H1 (cell line): ENCODE results near the gene SLC9A3. TPM values are rescaled to one million over a fixed set of nuclear protein-coding genes. Genes with fewer than 3 reads are reported as not detected.

Experiments used
- CTCF ChIA-PET: fragments of 300-600 bp; sonication (Branson Sonifier 250); formaldehyde crosslinking; loops from one replicate; lab custom pipeline; 2021; ENCODE audit not compliant: partially characterized antibody; lab: Charles Lee
- POLR2A ChIA-PET: fragments of 300-600 bp; sonication (Branson Sonifier 250); formaldehyde crosslinking; loops from one replicate; lab custom pipeline; 2021; ENCODE audit warnings: inconsistent platforms; ENCODE audit not compliant: partially characterized antibody; lab: Charles Lee
- DNase-seq, 2 experiments: peaks; one replicate each; pipeline versions ENCODE4 v3.0.0 to v3.0.0-alpha.2; 2010 to 2022; ENCODE audit warnings: low spot score in 2 of 2, low read depth in 1 of 2, mixed read lengths in 1 of 2
- FAIRE-seq: peaks from 2 replicates; lab custom pipeline; 2011; peaks lifted over from hg19 to GRCh38; lab: Jason Lieb, UNC
- H2AFZ ChIP-seq: 2 replicates; pipeline ENCODE4 v1.8.1; 2012; ENCODE audit warnings: low read length, inconsistent platforms
- H2AK5ac ChIP-seq: 2 replicates; pipeline ENCODE4 v1.6.1; 2013; ENCODE audit warnings: low read depth, low read length
- H2BK120ac ChIP-seq: replicated peaks from 2 replicates; pipeline ENCODE3; 2013; ENCODE audit warnings: low read depth, low read length, inconsistent platforms
- H2BK12ac ChIP-seq: 2 replicates; pipeline ENCODE4 v1.6.1; 2013; ENCODE audit warnings: low read depth, low read length
- H2BK15ac ChIP-seq: 2 replicates; pipeline ENCODE4 v1.6.1; 2013; ENCODE audit warnings: low read length
- H2BK20ac ChIP-seq: 2 replicates; pipeline ENCODE4 v1.6.1; 2013; ENCODE audit warnings: low read length
- H2BK5ac ChIP-seq: 2 replicates; pipeline ENCODE4 v1.6.1; 2013; ENCODE audit warnings: low read depth, low read length
- H3K14ac ChIP-seq: 2 replicates; pipeline ENCODE4 v1.6.1; 2013; ENCODE audit warnings: inconsistent platforms; ENCODE audit not compliant: insufficient read length
- H3K18ac ChIP-seq: 2 replicates; pipeline ENCODE4 v1.6.1; 2013; ENCODE audit warnings: low read length; ENCODE audit errors: extremely low read depth
- H3K23ac ChIP-seq: 2 replicates; pipeline ENCODE4 v1.6.1; 2013; ENCODE audit warnings: inconsistent platforms; ENCODE audit not compliant: insufficient read length
- H3K23me2 ChIP-seq: 2 replicates; pipeline ENCODE4 v1.6.1; 2013; ENCODE audit warnings: low read depth, low read length
- H3K27ac ChIP-seq: 2 replicates; pipeline ENCODE4 v1.6.1; 2011; ENCODE audit warnings: low read depth, low read length, inconsistent platforms
- H3K27me3 ChIP-seq, 4 experiments: replicated peaks in 1 of 4; 1 replicate in 1 of 4; 2 replicates in 3 of 4; pipeline versions ENCODE4 v1.6.1 to v1.8.1; 2011 to 2013; ENCODE audit warnings: low read length in 3 of 4, mild to moderate bottlenecking in 3 of 4, inconsistent platforms in 2 of 4, mixed read lengths in 2 of 4, moderate library complexity in 1 of 4; ENCODE audit not compliant: control insufficient read depth in 3 of 4, insufficient read depth in 3 of 4; ENCODE audit errors: extremely low read depth in 1 of 4
- H3K36me3 ChIP-seq, 4 experiments: 2 replicates each; pipeline versions ENCODE4 v1.6.1 to v1.8.1; 2011 to 2013; ENCODE audit warnings: mild to moderate bottlenecking in 4 of 4, low read length in 3 of 4, moderate library complexity in 2 of 4, control low read depth in 1 of 4, inconsistent platforms in 1 of 4; ENCODE audit not compliant: insufficient read depth in 4 of 4, control insufficient read depth in 2 of 4
- H3K4ac ChIP-seq: replicated peaks from 2 replicates; pipeline ENCODE3; 2013; ENCODE audit warnings: low read length, low read depth, mixed read lengths, inconsistent platforms; ENCODE audit not compliant: insufficient read length
- H3K4me1 ChIP-seq, 4 experiments: replicated peaks in 1 of 4; 1 replicate in 1 of 4; 2 replicates in 3 of 4; pipeline versions ENCODE4 v1.6.1 to v1.8.1; 2011 to 2013; ENCODE audit warnings: low read length in 3 of 4, inconsistent platforms in 2 of 4, mixed read lengths in 1 of 4; ENCODE audit not compliant: insufficient read depth in 4 of 4, control insufficient read depth in 3 of 4
- H3K4me2 ChIP-seq, 2 experiments: 2 replicates each; pipeline versions ENCODE4 v1.6.1 to v1.8.1; 2011 to 2013; ENCODE audit warnings: low read depth in 2 of 2, low read length in 2 of 2, control low read depth in 1 of 2, inconsistent platforms in 1 of 2, mild to moderate bottlenecking in 1 of 2; ENCODE audit not compliant: insufficient read depth in 1 of 2
- H3K4me3 ChIP-seq, 4 experiments: fragments of 200-600, 300-600 bp in 1 of 4; sonication (generic), shearing (Covaris generic), sonication (Bioruptor Twin) in 1 of 4; 2 replicates each; pipeline versions ENCODE4 v1.5.1 to v1.8.1; 2011 to 2016; ENCODE audit warnings: low read length in 4 of 4, low read depth in 3 of 4, control low read depth in 2 of 4, inconsistent platforms in 2 of 4, mild to moderate bottlenecking in 2 of 4, mixed read lengths in 1 of 4, moderate library complexity in 1 of 4; ENCODE audit not compliant: insufficient read depth in 2 of 4; ENCODE audit errors: extremely low read depth in 1 of 4
- H3K56ac ChIP-seq: replicated peaks from 2 replicates; pipeline ENCODE3; 2013; ENCODE audit warnings: low read depth, mild to moderate bottlenecking, mixed read lengths, low read length, inconsistent platforms; ENCODE audit not compliant: insufficient read length
- H3K79me1 ChIP-seq: 2 replicates; pipeline ENCODE4 v1.6.1; 2013; ENCODE audit warnings: low read depth, low read length, control low read depth
- H3K79me2 ChIP-seq, 2 experiments: 2 replicates each; pipeline versions ENCODE4 v1.6.1 to v1.8.1; 2012 to 2013; ENCODE audit warnings: low read length in 2 of 2, mild to moderate bottlenecking in 2 of 2, inconsistent platforms in 1 of 2; ENCODE audit not compliant: insufficient read depth in 2 of 2, control insufficient read depth in 1 of 2
- H3K9ac ChIP-seq, 4 experiments: replicated peaks in 1 of 4; 1 replicate in 1 of 4; 2 replicates in 3 of 4; pipeline versions ENCODE4 v1.6.1 to v1.8.1; 2011 to 2013; ENCODE audit warnings: low read depth in 3 of 4, low read length in 3 of 4, control low read depth in 2 of 4, mild to moderate bottlenecking in 2 of 4, moderate library complexity in 2 of 4, inconsistent platforms in 1 of 4; ENCODE audit errors: extremely low read depth in 1 of 4
- H3K9me3 ChIP-seq, 2 experiments: 2 replicates each; pipeline versions ENCODE4 v1.6.1 to v1.8.1; 2012 to 2013; ENCODE audit warnings: mild to moderate bottlenecking in 2 of 2, moderate library complexity in 2 of 2, control low read depth in 1 of 2, inconsistent platforms in 1 of 2, low read depth in 1 of 2, low read length in 1 of 2, mixed read lengths in 1 of 2; ENCODE audit not compliant: insufficient read depth in 2 of 2
- H4K20me1 ChIP-seq, 2 experiments: replicated peaks in 1 of 2; 2 replicates each; pipeline versions ENCODE3 to v1.8.1; 2011 to 2013; ENCODE audit warnings: inconsistent platforms in 2 of 2, low read length in 2 of 2, mild to moderate bottlenecking in 1 of 2; ENCODE audit not compliant: insufficient read depth in 2 of 2, control insufficient read depth in 1 of 2
- H4K5ac ChIP-seq: 2 replicates; pipeline ENCODE4 v1.6.1; 2013; ENCODE audit warnings: low read length, low read depth, mixed read lengths, inconsistent platforms; ENCODE audit not compliant: insufficient read length
- H4K8ac ChIP-seq: 2 replicates; pipeline ENCODE4 v1.8.0; 2013; ENCODE audit warnings: mild to moderate bottlenecking, moderate library complexity, low read length, inconsistent platforms; ENCODE audit not compliant: insufficient read depth; ENCODE audit errors: extremely low read depth
- H4K91ac ChIP-seq: replicated peaks from 2 replicates; pipeline ENCODE3; 2013; ENCODE audit warnings: low read length, mixed read lengths, inconsistent platforms; ENCODE audit not compliant: insufficient read length
- GABPA ChIP-seq: IDR thresholded peaks from 2 replicates; pipeline ENCODE4 v1.6.1; 2011; ENCODE audit warnings: mild to moderate bottlenecking, low read length, moderate library complexity, borderline replicate concordance; ENCODE audit not compliant: insufficient read depth
- GTF2F1 ChIP-seq: IDR thresholded peaks from 2 replicates; pipeline ENCODE4 v1.6.1; 2012; ENCODE audit warnings: low read depth, low read length, improper control_type of control experiment, borderline replicate concordance
- JUN ChIP-seq: IDR thresholded peaks from 2 replicates; pipeline ENCODE4 v1.6.1; 2011; ENCODE audit warnings: low read depth, mild to moderate bottlenecking, improper control_type of control experiment, low read length
- KDM5A ChIP-seq: fragments of 200-600 bp; IDR thresholded peaks from 2 replicates; pipeline ENCODE4 v1.7.1; 2012; ENCODE audit warnings: mild to moderate bottlenecking, low read length, inconsistent platforms, mixed read lengths
- MAFK ChIP-seq: IDR thresholded peaks from 2 replicates; pipeline ENCODE4 v1.6.1; 2012; ENCODE audit warnings: low read depth, mild to moderate bottlenecking, improper control_type of control experiment, low read length
- RFX5 ChIP-seq: IDR thresholded peaks from 2 replicates; pipeline ENCODE4 v1.6.1; 2011; ENCODE audit warnings: low read depth, low read length, improper control_type of control experiment, borderline replicate concordance
- SRF ChIP-seq: IDR thresholded peaks from 2 replicates; pipeline ENCODE4 v1.6.1; 2011; ENCODE audit warnings: mild to moderate bottlenecking, low read depth, low read length, moderate library complexity
- SUZ12 ChIP-seq: fragments of 200-600 bp; sonication (generic); IDR thresholded peaks from 2 replicates; pipeline ENCODE4 v1.6.1; 2012; ENCODE audit warnings: mild to moderate bottlenecking, inconsistent platforms, low read length, moderate library complexity, mixed read lengths
- TBP ChIP-seq: IDR thresholded peaks from 2 replicates; pipeline ENCODE4 v1.6.1; 2011; ENCODE audit warnings: low read depth, low read length, improper control_type of control experiment
- WGBS, 2 experiments: shearing (Covaris generic) in 1 of 2; methylation state at CpG; one replicate each; pipeline versions ENCODE4 v1.1.6 to v1.1.7; 2013 to 2015; ENCODE audit warnings: low lambda C conversion rate in 2 of 2, mixed read lengths in 2 of 2, inconsistent platforms in 1 of 2, low coverage in 1 of 2, missing lambda C conversion rate in 1 of 2; ENCODE audit not compliant: insufficient replicate concordance in 2 of 2, insufficient coverage in 1 of 2, insufficient read length in 1 of 2; ENCODE audit errors: extremely low coverage in 1 of 2, missing lambda C conversion rate in 1 of 2; 5-methylcytosine and 5-hydroxymethylcytosine counted together
- polyA plus RNA-seq, 7 experiments: library from polyadenylated mRNA; depleted of rRNA in 3 of 7; stranded (reverse) in 5 of 7; unstranded in 2 of 7; fragments of >200 nt in 5 of 7; fragments of 200-250 nt in 2 of 7; gene quantifications; 1 replicate in 5 of 7; 2 replicates in 1 of 7; 4 replicates in 1 of 7; pipeline versions ENCODE4 v1.2.1 to v1.2.3, GENCODE V29; 2011 to 2013; ENCODE audit warnings: missing spikeins in 2 of 7, mixed read lengths in 2 of 7
- total RNA-seq: library from RNA; stranded (reverse); fragmentation: NEBNext Ultra II Directional; extraction: Animal tissue kit (Norgen Biotek cat#: 25700); gene quantifications from 2 replicates; pipeline ENCODE4 v1.2.1, GENCODE V29; 2021
- TF ChIP-seq, protein P1 (sequence below), 3 experiments: IDR thresholded peaks; 1 replicate in 2 of 3; 2 replicates in 1 of 3; pipeline versions ENCODE4 v1.5.1 to v1.6.1; 2011; ENCODE audit warnings: low read length in 3 of 3, mild to moderate bottlenecking in 3 of 3, inconsistent platforms in 2 of 3, low read depth in 1 of 3, moderate library complexity in 1 of 3; ENCODE audit not compliant: insufficient read depth in 1 of 3; ENCODE audit errors: control extremely low read depth in 1 of 3
- TF ChIP-seq, protein P2 (sequence below): IDR thresholded peaks from 2 replicates; pipeline ENCODE4 v1.6.1; 2011; ENCODE audit warnings: low read depth, mild to moderate bottlenecking, low read length; ENCODE audit not compliant: insufficient read depth

The SLC9A3 gene
- total and polyA plus RNA-seq, 2 of the 8 experiments (the other 6 are each of a cell fraction or from before 2014, with no cell fraction given) = 0.95 to 1.0 TPM

DNA sequence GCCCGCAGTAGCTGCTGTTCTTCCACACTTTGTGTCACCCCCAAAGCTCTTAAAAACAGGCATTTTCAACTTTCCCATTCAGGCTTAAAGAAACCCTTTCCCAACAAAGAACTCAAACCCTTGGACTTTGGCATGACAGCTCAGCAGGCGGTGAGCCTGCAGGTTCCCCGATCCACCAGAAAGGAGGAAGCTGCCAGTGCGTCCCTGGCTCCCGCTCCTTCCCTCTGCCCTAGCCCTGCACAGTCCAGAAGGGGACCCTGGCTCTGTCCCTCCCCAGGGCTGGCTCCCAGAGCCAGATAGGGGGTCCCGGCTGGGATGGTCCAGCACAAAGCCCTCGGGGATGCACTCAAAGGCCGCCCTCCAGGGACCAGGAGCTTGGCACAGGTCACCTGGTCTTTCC, 9.6 kb downstream of the SLC9A3 start:
- 77% methylated on average over 7 of the region's 8 CpGs; no CpG with 5 or more reads in 1 of the 2 experiments for WGBS, 2 experiments
- Histone ChIP-seq H4K8ac (no peak overlapping the region), H2AFZ (no peak overlapping the region), H3K79me1 (no peaks in the 10 kb centered on the region), H2BK5ac (no peak overlapping the region), H2BK120ac (no peak overlapping the region), H3K27ac (no peak overlapping the region), H3K4ac (no peak overlapping the region), H3K18ac (no peak overlapping the region), H3K56ac (no peak overlapping the region), H3K36me3 (no peaks in the 10 kb centered on the region), H3K9ac (no peak overlapping the region), H4K20me1 (peaks cover 2 to 12% of the 10 kb centered on the region in 2 experiments), H4K5ac (no peak overlapping the region), H2AK5ac (no peak overlapping the region), H3K9me3 (no peaks in the 10 kb centered on the region), H3K4me2 (no peak overlapping the region), H3K14ac (no peak overlapping the region), H4K91ac (no peak overlapping the region), H2BK20ac (no peak overlapping the region), H2BK15ac (no peak overlapping the region), H3K79me2 (no peaks in the 10 kb centered on the region), H3K23ac (no peak overlapping the region), H3K23me2 (peaks cover 12% of the 10 kb centered on the region; the same call in 1 of the 2 replicates), H3K27me3 (0 out of 7 replicates have a peak, but pooled peaks cover 0 to 2% (median 0%) of the 10 kb centered on the region in 4 experiments), H3K4me3 (no peak overlapping the region), H3K4me1 (peaks cover 0 to 4% (median 0%) of the 10 kb centered on the region in 4 experiments; a peak in 1 of 7 replicates), H2BK12ac (no peak overlapping the region)
- DNase-seq (no peak), FAIRE-seq (no peak)
- ChIA-PET CTCF (no interaction called here), POLR2A (interaction anchor here (1.6 kb wide), 1 partner anchor 68 kb away, joined by 3 read pairs; no protein-coding TSS in a partner anchor)
- TF ChIP-seq TBP (no peak), KDM5A (no peak), MAFK (no peak), SRF (no peak), GABPA (no peak), RFX5 (no peak), SUZ12 (no peak), GTF2F1 (no peak), JUN (no peak)
- TF ChIP-seq, protein P1, sequence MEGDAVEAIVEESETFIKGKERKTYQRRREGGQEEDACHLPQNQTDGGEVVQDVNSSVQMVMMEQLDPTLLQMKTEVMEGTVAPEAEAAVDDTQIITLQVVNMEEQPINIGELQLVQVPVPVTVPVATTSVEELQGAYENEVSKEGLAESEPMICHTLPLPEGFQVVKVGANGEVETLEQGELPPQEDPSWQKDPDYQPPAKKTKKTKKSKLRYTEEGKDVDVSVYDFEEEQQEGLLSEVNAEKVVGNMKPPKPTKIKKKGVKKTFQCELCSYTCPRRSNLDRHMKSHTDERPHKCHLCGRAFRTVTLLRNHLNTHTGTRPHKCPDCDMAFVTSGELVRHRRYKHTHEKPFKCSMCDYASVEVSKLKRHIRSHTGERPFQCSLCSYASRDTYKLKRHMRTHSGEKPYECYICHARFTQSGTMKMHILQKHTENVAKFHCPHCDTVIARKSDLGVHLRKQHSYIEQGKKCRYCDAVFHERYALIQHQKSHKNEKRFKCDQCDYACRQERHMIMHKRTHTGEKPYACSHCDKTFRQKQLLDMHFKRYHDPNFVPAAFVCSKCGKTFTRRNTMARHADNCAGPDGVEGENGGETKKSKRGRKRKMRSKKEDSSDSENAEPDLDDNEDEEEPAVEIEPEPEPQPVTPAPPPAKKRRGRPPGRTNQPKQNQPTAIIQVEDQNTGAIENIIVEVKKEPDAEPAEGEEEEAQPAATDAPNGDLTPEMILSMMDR (IDR thresholded peaks at IDR 0.05; ENCODE audit: control extremely low read depth in 1 of 3, insufficient read depth in 1 of 3, low read depth in 1 of 3, low read length in 3 of 3) = no peak
- TF ChIP-seq, protein P2, sequence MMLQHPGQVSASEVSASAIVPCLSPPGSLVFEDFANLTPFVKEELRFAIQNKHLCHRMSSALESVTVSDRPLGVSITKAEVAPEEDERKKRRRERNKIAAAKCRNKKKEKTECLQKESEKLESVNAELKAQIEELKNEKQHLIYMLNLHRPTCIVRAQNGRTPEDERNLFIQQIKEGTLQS = no peak
